Measurements from ENCODE around the gene TAF3.

- TF ChIP-seq CTCF (IDR thresholded peaks at IDR 0.05): no peak
- TF ChIP-seq POLR2A (IDR thresholded peaks at IDR 0.05): no peak
Measured at GRCh38 chr10:8040651-8041050, 222.3 kb downstream of the TAF3 start.

Measured in uterus (tissue), 2 donors.